Fibroblast of lung (primary cell): ENCODE data around the gene RNF20.

Source experiments
- CTCF ChIP-seq, 2 donors: IDR thresholded peaks in 1 of 2; conservative IDR thresholded peaks in 1 of 2; 1 replicate in 1 of 2; 2 replicates in 1 of 2; pipeline ENCODE4 v1.5.1; 2011 to 2012; ENCODE audit warnings: low read length in 2 of 2, control low read depth in 1 of 2, inconsistent platforms in 1 of 2, low read depth in 1 of 2, mild to moderate bottlenecking in 1 of 2
- EZH2 ChIP-seq: IDR thresholded peaks from 2 replicates; pipeline ENCODE4 v1.5.1; 2012; ENCODE audit warnings: low read length, control low read depth, mild to moderate bottlenecking; ENCODE audit errors: missing control alignments

GRCh38 chr9:101579711-101580545 lies 46.3 kb downstream of the RNF20 start:
- TF ChIP-seq CTCF (conservative IDR thresholded peaks at IDR 0.05 in 1 of 2, IDR thresholded peaks at IDR 0.05 in 1 of 2; ENCODE audit: low read depth in 1 of 2, low read length in 2 of 2) (no peak), EZH2 (no peak)
